ENCODE measurements around the gene ARHGAP9. TPM values are rescaled to one million over a fixed set of nuclear protein-coding genes. Genes with fewer than 3 reads are reported as not detected.

Gene ARHGAP9
- total and polyA plus RNA-seq, 11 donors: 1.7 to 33.4 (median 3.6) TPM

DNA sequence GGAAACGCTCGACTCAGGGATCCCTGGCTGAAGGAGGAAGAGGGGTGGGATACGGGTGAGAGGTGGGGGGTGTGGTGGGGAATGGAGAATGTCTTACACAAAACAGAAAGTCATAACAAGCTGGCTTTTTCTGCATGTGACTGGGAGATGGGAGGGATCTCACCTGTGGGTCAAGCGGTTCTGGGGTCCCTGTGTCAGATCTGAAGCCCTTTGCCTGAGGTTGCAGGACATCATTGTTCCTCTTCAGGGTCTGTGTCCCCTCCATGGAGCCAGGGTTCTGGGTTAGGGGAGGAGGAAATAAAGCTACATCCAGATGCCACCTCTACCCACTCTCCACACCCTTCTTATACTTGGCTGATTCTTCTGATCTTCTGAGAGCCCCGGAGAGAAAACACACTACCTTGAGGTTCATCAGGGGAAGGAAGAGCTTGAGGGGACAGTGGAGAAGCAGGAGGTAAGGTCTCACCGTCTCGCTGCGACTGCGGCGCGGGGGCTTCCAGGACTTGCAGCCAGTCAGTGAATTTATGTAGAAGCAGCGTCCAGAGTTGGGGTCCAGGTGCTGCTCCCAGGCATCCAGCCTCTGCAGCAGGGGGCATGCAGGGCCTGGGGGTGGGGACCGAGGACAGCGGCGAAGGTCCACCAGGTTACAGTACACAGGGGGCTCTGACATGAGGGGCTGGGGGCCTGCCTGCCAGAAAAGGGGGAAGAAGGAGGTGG lies 2.5 kb downstream of the ARHGAP9 start:
- Histone ChIP-seq H3K27ac (peak overlapping the region in 8 of 12 donors; percentile 18 to 94 (median 39)), H3K4me3 (peak overlapping the region in 10 of 12 donors; percentile 8 to 68 (median 40)), H3K9me3 (no peaks in the 10 kb centered on the region), H3K27me3 (peaks cover 14 to 63% (median 35%) of the 10 kb centered on the region in 9 donors), H3K4me1 (peaks cover 0 to 57% (median 15%) of the 10 kb centered on the region in 12 donors), H3K36me3 (peaks cover 0 to 32% (median 0%) of the 10 kb centered on the region in 9 donors)
- no peak for DNase-seq
- no peak for ATAC-seq
- 76 to 92% (median 85%) methylated on average over 15 of the region's 15 CpGs for WGBS, 4 donors
- intact Hi-C loops (cut with DNase I): no loop called here
- no peak for TF ChIP-seq POLR2A (IDR thresholded peaks at IDR 0.05)
- TF ChIP-seq, protein P1, sequence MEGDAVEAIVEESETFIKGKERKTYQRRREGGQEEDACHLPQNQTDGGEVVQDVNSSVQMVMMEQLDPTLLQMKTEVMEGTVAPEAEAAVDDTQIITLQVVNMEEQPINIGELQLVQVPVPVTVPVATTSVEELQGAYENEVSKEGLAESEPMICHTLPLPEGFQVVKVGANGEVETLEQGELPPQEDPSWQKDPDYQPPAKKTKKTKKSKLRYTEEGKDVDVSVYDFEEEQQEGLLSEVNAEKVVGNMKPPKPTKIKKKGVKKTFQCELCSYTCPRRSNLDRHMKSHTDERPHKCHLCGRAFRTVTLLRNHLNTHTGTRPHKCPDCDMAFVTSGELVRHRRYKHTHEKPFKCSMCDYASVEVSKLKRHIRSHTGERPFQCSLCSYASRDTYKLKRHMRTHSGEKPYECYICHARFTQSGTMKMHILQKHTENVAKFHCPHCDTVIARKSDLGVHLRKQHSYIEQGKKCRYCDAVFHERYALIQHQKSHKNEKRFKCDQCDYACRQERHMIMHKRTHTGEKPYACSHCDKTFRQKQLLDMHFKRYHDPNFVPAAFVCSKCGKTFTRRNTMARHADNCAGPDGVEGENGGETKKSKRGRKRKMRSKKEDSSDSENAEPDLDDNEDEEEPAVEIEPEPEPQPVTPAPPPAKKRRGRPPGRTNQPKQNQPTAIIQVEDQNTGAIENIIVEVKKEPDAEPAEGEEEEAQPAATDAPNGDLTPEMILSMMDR (IDR thresholded peaks at IDR 0.05): no peak

DNA sequence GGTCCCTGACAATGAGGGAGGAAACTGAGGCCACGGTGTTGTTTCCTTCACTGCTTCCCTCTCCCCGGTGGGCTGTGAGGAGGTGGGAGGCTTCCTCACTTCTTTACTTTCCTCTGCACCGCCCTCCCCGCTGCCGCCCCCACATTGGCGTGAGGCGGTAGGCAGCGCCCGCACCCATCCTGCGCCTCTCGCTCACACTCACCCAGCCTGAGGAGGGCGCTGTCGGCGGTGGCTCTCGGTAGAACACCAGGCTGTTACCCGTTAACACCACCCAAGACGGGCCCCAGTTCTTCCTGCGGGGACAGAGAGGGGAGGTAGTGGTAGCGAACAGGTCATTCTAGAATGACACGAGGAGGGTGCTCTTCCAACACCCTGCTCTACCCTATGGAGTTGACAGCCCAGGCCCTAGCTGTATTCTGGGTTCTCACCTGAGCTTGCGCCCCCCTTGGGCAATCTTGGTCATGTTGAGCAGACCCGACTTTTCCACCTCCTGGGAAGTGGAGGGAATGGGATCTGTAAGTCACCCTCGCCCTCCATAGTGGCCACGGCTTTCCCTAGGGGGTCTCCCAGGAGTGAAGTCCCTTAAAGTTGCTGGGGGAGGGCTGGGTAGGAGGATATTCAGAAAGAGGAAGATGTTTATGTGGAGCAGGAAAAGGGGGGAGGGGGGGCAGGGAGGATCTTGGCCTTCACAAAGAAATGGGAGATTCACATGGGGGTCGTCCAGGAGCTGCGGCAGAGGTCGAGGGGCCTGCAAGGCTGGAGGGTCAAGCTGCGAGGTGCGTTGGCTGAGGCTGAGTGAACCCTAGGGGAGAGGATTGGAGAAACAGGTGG lies 3.3 kb downstream of the ARHGAP9 start:
- peak in 1 of 4 donors; percentile 7 for ATAC-seq
- Histone ChIP-seq H3K4me3 (peak overlapping the region in 11 of 12 donors; percentile 6 to 68 (median 40)), H3K4me1 (peaks cover 0 to 57% (median 15%) of the 10 kb centered on the region in 12 donors), H3K9me3 (no peaks in the 10 kb centered on the region), H3K27me3 (peaks cover 14 to 63% (median 37%) of the 10 kb centered on the region in 9 donors), H3K36me3 (peaks cover 0 to 40% (median 0%) of the 10 kb centered on the region in 9 donors), H3K27ac (peak overlapping the region in 4 of 12 donors; percentile 18 to 94 (median 54))
- intact Hi-C loops (cut with DNase I): no loop called here
- DNase-seq: no peak
- WGBS, 4 donors: 19 to 58% (median 25%) methylated on average over 10 to 29 of the region's 29 CpGs
- TF ChIP-seq POLR2A (IDR thresholded peaks at IDR 0.05): no peak
- TF ChIP-seq, protein P1 (IDR thresholded peaks at IDR 0.05): peak in 1 of 12 donors; percentile 35

DNA sequence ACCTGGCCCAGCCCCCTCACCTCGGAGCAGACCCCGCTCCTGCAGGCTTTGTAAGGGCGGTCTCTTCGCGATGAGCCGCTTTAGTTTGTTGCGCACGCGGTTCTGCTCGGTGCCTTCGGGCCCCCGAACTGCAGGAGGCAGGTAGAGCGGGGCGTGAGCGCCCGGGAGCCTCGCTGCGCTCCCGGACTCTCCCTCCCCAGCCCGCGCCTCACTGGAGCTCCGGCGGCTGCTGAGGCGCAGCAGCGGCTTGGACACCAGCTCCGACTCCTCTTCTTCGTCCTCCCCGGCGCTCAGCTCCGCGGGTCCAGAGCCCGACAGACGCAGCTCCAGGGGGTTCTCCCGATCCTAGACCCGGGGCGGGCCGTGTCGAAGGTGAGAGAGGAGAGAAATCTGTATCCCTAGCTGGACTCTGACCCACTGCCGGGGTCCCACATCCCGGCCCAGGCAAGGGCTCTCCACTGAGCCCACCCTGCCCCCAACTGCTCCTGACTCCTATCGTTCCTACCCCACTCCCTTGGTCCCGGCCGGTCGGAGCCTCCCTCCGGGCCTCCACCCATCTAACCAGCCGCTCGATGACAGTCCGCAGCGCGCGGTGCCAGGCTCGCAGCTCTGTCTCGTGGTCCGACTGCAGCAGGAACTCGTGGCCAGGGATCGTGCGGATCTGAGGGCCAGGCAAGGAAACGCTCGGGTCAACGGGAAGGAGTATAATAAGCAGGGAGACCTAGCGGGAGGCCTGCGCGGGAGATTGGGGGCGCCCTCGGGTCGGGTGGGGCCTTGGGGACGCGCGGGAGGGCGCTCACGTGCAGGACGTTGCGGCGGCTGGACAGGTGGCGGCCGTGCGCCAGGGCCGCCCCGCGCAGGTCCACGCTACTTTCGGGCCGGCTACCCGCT lies 4.2 kb downstream of the ARHGAP9 start:
- peak in 1 of 5 donors; percentile 23 for DNase-seq
- peak overlapping the region in 1 of 12 donors; percentile 94 for H3K27ac ChIP-seq
- H3K36me3 ChIP-seq: peaks cover 0 to 48% (median 0%) of the 10 kb centered on the region in 9 donors
- TF ChIP-seq, protein P1 (IDR thresholded peaks at IDR 0.05): no peak
- no peak for TF ChIP-seq POLR2A (IDR thresholded peaks at IDR 0.05)
- H3K9me3 ChIP-seq: no peaks in the 10 kb centered on the region
- peak in 3 of 4 donors; percentile 32 to 38 (median 35) for ATAC-seq
- H3K27me3 ChIP-seq: peaks cover 14 to 63% (median 39%) of the 10 kb centered on the region in 9 donors
- intact Hi-C loops (cut with DNase I): no loop called here
- WGBS, 4 donors: 5 to 12% (median 10%) methylated on average over 55 to 84 of the region's 84 CpGs
- peaks cover 0 to 50% (median 15%) of the 10 kb centered on the region in 12 donors for H3K4me1 ChIP-seq
- H3K4me3 ChIP-seq: peak overlapping the region; percentile 6 to 68 (median 39)
